Ishikawa (cell line): ENCODE results near the gene METTL25B.

ENCODE experiments used
- CEBPB ChIP-seq: IDR thresholded peaks from 2 replicates; pipeline ENCODE4 v1.6.1; 2012
- CREB1 ChIP-seq: IDR thresholded peaks from 2 replicates; pipeline ENCODE4 v1.6.1; 2012; ENCODE audit warnings: low read depth
- EGR1 ChIP-seq: IDR thresholded peaks from 2 replicates; pipeline ENCODE4 v1.6.1; 2012
- EP300 ChIP-seq: IDR thresholded peaks from 2 replicates; pipeline ENCODE4 v1.6.1; 2012; ENCODE audit warnings: borderline replicate concordance
- FOXM1 ChIP-seq: IDR thresholded peaks from 2 replicates; pipeline ENCODE4 v1.6.1; 2012; ENCODE audit warnings: low read depth, borderline replicate concordance
- MAX ChIP-seq: IDR thresholded peaks from 2 replicates; pipeline ENCODE4 v1.6.1; 2012
- NFIC ChIP-seq: IDR thresholded peaks from 2 replicates; pipeline ENCODE4 v1.6.1; 2012
- RAD21 ChIP-seq: IDR thresholded peaks from 2 replicates; pipeline ENCODE4 v1.6.1; 2012; ENCODE audit warnings: low read depth
- REST ChIP-seq: IDR thresholded peaks from 2 replicates; pipeline ENCODE4 v1.6.1; 2012; ENCODE audit warnings: low read depth, mild to moderate bottlenecking
- TAF1 ChIP-seq: IDR thresholded peaks from 2 replicates; pipeline ENCODE4 v1.6.1; 2012; ENCODE audit warnings: low read depth, mild to moderate bottlenecking
- TEAD4 ChIP-seq: IDR thresholded peaks from 2 replicates; pipeline ENCODE4 v1.6.1; 2012
- USF1 ChIP-seq: IDR thresholded peaks from 2 replicates; pipeline ENCODE4 v1.6.1; 2012
- YY1 ChIP-seq: IDR thresholded peaks from 2 replicates; pipeline ENCODE4 v1.6.1; 2012; ENCODE audit warnings: low read depth
- ZBTB7A ChIP-seq: IDR thresholded peaks from 2 replicates; pipeline ENCODE4 v1.6.1; 2012; ENCODE audit warnings: low read depth

- TF ChIP-seq EGR1 (no peak), TAF1 (no peak), REST (no peak), CEBPB (no peak), MAX (no peak), EP300 (no peak), RAD21 (no peak), YY1 (no peak), CREB1 (no peak), ZBTB7A (no peak), USF1 (no peak), FOXM1 (no peak), TEAD4 (no peak), NFIC (no peak)
Observed at GRCh38 chr1:156754219-156754618, 25.9 kb downstream of the METTL25B start.
